Endothelial cell of umbilical vein (primary cell): ENCODE data around the gene APBB2.
"Not testable (repeated sequence)": the region's sequence is repeated elsewhere in the genome, so short reads cannot be mapped to it uniquely, and the experiment has no call there.

Experiments used
- CTCF ChIP-seq, 2 donors: IDR thresholded peaks; 1 replicate in 1 of 2; 2 replicates in 1 of 2; pipeline ENCODE4 v1.5.1; 2011; ENCODE audit warnings: low read length in 2 of 2, mild to moderate bottlenecking in 2 of 2, moderate library complexity in 2 of 2, control low read depth in 1 of 2, inconsistent platforms in 1 of 2, low read depth in 1 of 2; ENCODE audit not compliant: insufficient read depth in 1 of 2; ENCODE audit errors: extremely low read depth in 1 of 2
- EZH2 ChIP-seq: IDR thresholded peaks from 2 replicates; pipeline ENCODE4 v1.6.1; 2012; ENCODE audit warnings: borderline replicate concordance, low read depth, mild to moderate bottlenecking, moderate library complexity, low read length, inconsistent platforms; ENCODE audit not compliant: severe bottlenecking
- JUN ChIP-seq: IDR thresholded peaks from 2 replicates; pipeline ENCODE4 v1.6.1; 2011; ENCODE audit warnings: borderline replicate concordance, low read depth; ENCODE audit not compliant: insufficient read length, insufficient read depth
- POLR2A ChIP-seq: IDR thresholded peaks from 2 replicates; pipeline ENCODE4 v1.6.1; 2012; ENCODE audit warnings: low read depth, mild to moderate bottlenecking, control low read depth, low read length
- POLR2AphosphoS5 ChIP-seq: IDR thresholded peaks from 2 replicates; pipeline ENCODE4 v1.6.1; 2012; ENCODE audit warnings: low read depth, mild to moderate bottlenecking, control low read depth, low read length, moderate library complexity; ENCODE audit not compliant: insufficient read depth

- TF ChIP-seq EZH2; CTCF (IDR thresholded peaks at IDR 0.05; ENCODE audit: extremely low read depth in 1 of 2, insufficient read depth in 1 of 2, low read depth in 1 of 2, low read length in 2 of 2); POLR2A; JUN; POLR2AphosphoS5: not testable (repeated sequence)
Measured at GRCh38 chr4:41147570-41147969, 66.8 kb downstream of the APBB2 start.
